ENCODE data around the gene CHST6. TPM values are rescaled to one million over a fixed set of nuclear protein-coding genes. Genes with fewer than 3 reads are reported as not detected.

CHST6 gene
- total and polyA plus RNA-seq, 2 of the 8 experiments (the other 6 are each of a cell fraction or from before 2014, with no cell fraction given): 18.2 to 25.4 TPM

GRCh38 chr16:75535211-75535843 lies 40.1 kb upstream of the CHST6 start:
- no peak overlapping the region for H2BK12ac ChIP-seq (ENCODE audit: low read depth, low read length)
- H3K23ac ChIP-seq (ENCODE audit: insufficient read length): no peak overlapping the region
- H3K9ac ChIP-seq (replicated peaks in 1 of 4; ENCODE audit: extremely low read depth in 1 of 4, low read depth in 3 of 4, low read length in 3 of 4): no peak overlapping the region
- H3K4me1 ChIP-seq (replicated peaks in 1 of 4; ENCODE audit: control insufficient read depth in 3 of 4, insufficient read depth in 4 of 4, low read length in 3 of 4): peaks cover 0 to 6% (median 0%) of the 10 kb centered on the region in 4 experiments; a peak in 1 of 7 replicates
- no peak overlapping the region for H3K27ac ChIP-seq (ENCODE audit: low read depth, low read length)
- H3K36me3 ChIP-seq (ENCODE audit: control insufficient read depth in 2 of 4, insufficient read depth in 4 of 4, low read length in 3 of 4): no peaks in the 10 kb centered on the region; a peak in 1 of 8 replicates
- CTCF ChIA-PET (ENCODE audit: partially characterized antibody): interaction anchor here (0.9 to 9.3 kb wide), 14 partner anchors 9 to 127 kb away, joined by 3 to 203 read pairs (median 5); partner anchors contain the start of gene TMEM170A
- no peaks in the 10 kb centered on the region for H3K9me3 ChIP-seq (ENCODE audit: insufficient read depth in 2 of 2, low read depth in 1 of 2, low read length in 1 of 2)
- WGBS, 2 experiments (ENCODE audit: extremely low coverage in 1 of 2, insufficient coverage in 1 of 2, insufficient read length in 1 of 2, insufficient replicate concordance in 2 of 2, low coverage in 1 of 2, low lambda C conversion rate in 2 of 2, missing lambda C conversion rate in 1 of 2): 81% methylated on average over 31 of the region's 34 CpGs; no CpG with 5 or more reads in 1 of the 2 experiments
- H4K20me1 ChIP-seq (replicated peaks in 1 of 2; ENCODE audit: control insufficient read depth in 1 of 2, insufficient read depth in 2 of 2, low read length in 2 of 2): no peaks in the 10 kb centered on the region
- DNase-seq (ENCODE audit: low read depth in 1 of 2, low spot score in 2 of 2): no peak
- H3K14ac ChIP-seq (ENCODE audit: insufficient read length): no peak overlapping the region
- POLR2A ChIA-PET (ENCODE audit: partially characterized antibody): interaction anchor here (0.8 to 2.4 kb wide), 11 partner anchors 9 to 103 kb away, joined by 3 to 17 read pairs (median 4); partner anchors contain the start of gene CHST6
- 0 out of 2 replicates have a peak overlapping the region, but pooled peaks have one; percentile 9 for H2AFZ ChIP-seq (ENCODE audit: low read length)
- no peak overlapping the region for H2AK5ac ChIP-seq (ENCODE audit: low read depth, low read length)
- H3K23me2 ChIP-seq (ENCODE audit: low read depth, low read length): no peaks in the 10 kb centered on the region
- H4K8ac ChIP-seq (ENCODE audit: extremely low read depth, insufficient read depth, low read length): peak overlapping the region; percentile 82; the same call in 1 of the 2 replicates
- H2BK15ac ChIP-seq (ENCODE audit: low read length): peak overlapping the region; percentile 84; the same call in 1 of the 2 replicates
- H4K91ac ChIP-seq (replicated peaks; ENCODE audit: insufficient read length, low read length): no peak overlapping the region
- no peak overlapping the region for H2BK20ac ChIP-seq (ENCODE audit: low read length)
- TF ChIP-seq YY1 (IDR thresholded peaks at IDR 0.05; ENCODE audit: low read depth, low read length) (no peak), TAF1 (IDR thresholded peaks at IDR 0.05; ENCODE audit: low read depth, low read length) (no peak), TCF12 (IDR thresholded peaks at IDR 0.05; ENCODE audit: low read depth, low read length) (no peak), SP2 (IDR thresholded peaks at IDR 0.05; ENCODE audit: low read length) (no peak), GABPA (IDR thresholded peaks at IDR 0.05; ENCODE audit: borderline replicate concordance, insufficient read depth, low read length) (no peak), HDAC6 (IDR thresholded peaks at IDR 0.05; ENCODE audit: low read depth, low read length) (no peak), POU5F1 (IDR thresholded peaks at IDR 0.05; ENCODE audit: low read depth, low read length) (no peak), SIRT6 (IDR thresholded peaks at IDR 0.05; ENCODE audit: low read length) (no peak), ZNF274 (IDR thresholded peaks at IDR 0.05; ENCODE audit: borderline replicate concordance, extremely low read depth, low read length) (no peak)
- no peak overlapping the region for H3K56ac ChIP-seq (replicated peaks; ENCODE audit: insufficient read length, low read depth, low read length)
- no peak overlapping the region for H3K4me2 ChIP-seq (ENCODE audit: insufficient read depth in 1 of 2, low read depth in 2 of 2, low read length in 2 of 2)
- H2BK5ac ChIP-seq (ENCODE audit: low read depth, low read length): 0 out of 2 replicates have a peak overlapping the region, but pooled peaks have one; percentile 55
- H4K5ac ChIP-seq (ENCODE audit: insufficient read length, low read depth, low read length): no peak overlapping the region
- no peak overlapping the region for H3K4ac ChIP-seq (replicated peaks; ENCODE audit: insufficient read length, low read depth, low read length)
- H3K79me1 ChIP-seq (ENCODE audit: low read depth, low read length): no peaks in the 10 kb centered on the region
- H3K4me3 ChIP-seq (ENCODE audit: extremely low read depth in 1 of 4, insufficient read depth in 2 of 4, low read depth in 3 of 4, low read length in 4 of 4): no peak overlapping the region
- no peak overlapping the region for H2BK120ac ChIP-seq (replicated peaks; ENCODE audit: low read depth, low read length)
- no peaks in the 10 kb centered on the region for H3K27me3 ChIP-seq (replicated peaks in 1 of 4; ENCODE audit: control insufficient read depth in 3 of 4, extremely low read depth in 1 of 4, insufficient read depth in 3 of 4, low read length in 3 of 4)
- no peak for FAIRE-seq
- H3K18ac ChIP-seq (ENCODE audit: extremely low read depth, low read length): peak overlapping the region; percentile 35; the same call in 1 of the 2 replicates
- H3K79me2 ChIP-seq (ENCODE audit: control insufficient read depth in 1 of 2, insufficient read depth in 2 of 2, low read length in 2 of 2): no peaks in the 10 kb centered on the region
